GM06990 (cell line): ENCODE results near the gene SNRNP70.

ENCODE experiments used
- DNase-seq: peaks from one replicate; pipeline ENCODE4 v3.0.0-alpha.2; 2011; ENCODE audit not compliant: insufficient read length; ENCODE audit errors: extremely low read depth
- H3K27me3 ChIP-seq: replicated peaks from 2 replicates; pipeline ENCODE4 v1.6.0; 2011; ENCODE audit warnings: low read length; ENCODE audit not compliant: control insufficient read depth, insufficient read depth
- H3K36me3 ChIP-seq: 2 replicates; pipeline ENCODE4 v1.5.1; 2011; ENCODE audit warnings: low read length; ENCODE audit not compliant: control insufficient read depth, insufficient read depth
- H3K4me3 ChIP-seq: replicated peaks from 2 replicates; pipeline ENCODE4 v1.5.1; 2011; ENCODE audit warnings: low read depth, mild to moderate bottlenecking, control low read depth, low read length
- CTCF ChIP-seq: IDR thresholded peaks from 2 replicates; pipeline ENCODE4 v1.5.1; 2011; ENCODE audit warnings: low read length, control low read depth, mild to moderate bottlenecking, inconsistent platforms; ENCODE audit not compliant: insufficient read depth, poor library complexity, severe bottlenecking

The SNRNP70 gene

DNA sequence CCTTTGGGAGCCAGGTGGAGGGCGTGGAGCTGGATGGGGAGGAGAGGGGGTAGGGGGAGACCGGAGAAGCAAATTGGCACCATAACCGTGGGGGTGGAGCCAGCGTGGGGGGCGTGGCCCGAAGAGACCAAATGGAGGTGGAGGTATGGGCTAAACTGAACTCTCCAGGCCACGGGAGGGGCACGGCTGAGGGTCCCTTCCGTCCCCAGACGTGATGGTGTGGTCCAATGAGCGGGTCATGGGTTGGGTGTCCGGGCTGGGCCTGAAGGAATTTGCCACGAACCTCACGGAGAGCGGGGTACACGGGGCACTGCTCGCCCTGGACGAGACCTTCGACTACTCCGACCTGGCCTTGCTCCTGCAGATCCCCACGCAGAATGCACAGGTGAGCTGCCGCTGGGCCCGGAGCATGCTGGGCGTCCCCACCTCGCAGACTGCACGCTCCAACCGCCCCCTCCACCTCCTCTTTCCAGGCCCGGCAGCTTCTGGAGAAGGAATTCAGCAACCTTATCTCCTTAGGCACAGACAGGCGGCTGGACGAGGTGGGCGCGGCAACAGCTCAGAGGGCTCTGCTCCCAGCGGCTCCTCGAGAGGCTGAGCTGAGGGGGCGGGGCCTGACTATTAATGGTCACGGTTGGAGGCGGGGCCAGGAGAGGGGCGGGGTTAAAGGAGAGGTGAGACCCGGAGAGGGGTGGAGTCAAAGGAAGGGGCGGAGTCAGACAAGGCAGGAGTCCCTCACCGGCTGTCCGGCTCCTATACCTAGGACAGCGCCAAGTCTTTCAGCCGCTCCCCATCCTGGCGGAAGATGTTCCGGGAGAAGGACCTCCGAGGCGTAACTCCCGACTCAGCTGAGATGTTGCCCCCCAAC lies 63.8 kb downstream of the SNRNP70 start:
- DNase-seq = peak; percentile 74
- TF ChIP-seq CTCF = no peak
- no peak overlapping the region for H3K4me3 ChIP-seq

DNA sequence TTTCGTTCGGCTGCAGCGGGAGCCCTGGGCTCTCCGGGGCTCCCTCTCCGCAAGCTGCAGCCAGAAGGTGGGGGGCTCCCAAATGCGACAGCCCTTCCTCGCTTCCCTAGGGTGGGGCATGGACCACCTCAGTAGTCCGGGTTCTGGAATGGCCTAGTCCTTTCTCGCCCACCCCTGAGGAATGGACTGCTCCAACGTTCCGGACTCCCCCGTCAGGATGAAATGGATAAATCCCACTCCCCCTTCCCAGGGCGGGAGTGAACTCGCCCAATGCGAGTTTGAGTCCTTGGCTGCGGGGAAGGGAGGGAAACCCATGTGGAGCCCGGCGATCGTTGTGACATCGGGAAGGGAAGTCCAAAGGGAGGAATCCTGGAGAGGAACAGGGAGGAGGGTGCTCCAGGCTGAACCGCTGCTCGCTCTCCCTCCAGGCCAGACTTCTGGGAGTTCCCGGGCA lies 64.4 kb downstream of the SNRNP70 start:
- H3K36me3 ChIP-seq = no peaks in the 10 kb centered on the region
- peak overlapping the region; percentile 43 for H3K4me3 ChIP-seq
- no peaks in the 10 kb centered on the region; the same call in none of the 2 replicates for H3K27me3 ChIP-seq
- no peak for TF ChIP-seq CTCF
- no peak for DNase-seq

More for the DNA sequence above, 63.8 kb downstream of the SNRNP70 start:
- no peaks in the 10 kb centered on the region; the same call in none of the 2 replicates for H3K27me3 ChIP-seq
- H3K36me3 ChIP-seq = no peaks in the 10 kb centered on the region

GRCh38 chr19:49150106-49150943 lies 65.1 kb downstream of the SNRNP70 start:
- peak; percentile 68 for DNase-seq
- no peaks in the 10 kb centered on the region for H3K36me3 ChIP-seq
- peak overlapping the region; percentile 43 for H3K4me3 ChIP-seq
- H3K27me3 ChIP-seq = no peaks in the 10 kb centered on the region; the same call in none of the 2 replicates
- TF ChIP-seq CTCF = no peak

- H3K27me3 ChIP-seq = no peaks in the 10 kb centered on the region; the same call in none of the 2 replicates
- no peak overlapping the region for H3K4me3 ChIP-seq
- DNase-seq = no peak
- H3K36me3 ChIP-seq = no peaks in the 10 kb centered on the region
- no peak for TF ChIP-seq CTCF
Measured at GRCh38 chr19:49150944-49151243, 65.6 kb downstream of the SNRNP70 start.

- no peaks in the 10 kb centered on the region; the same call in none of the 2 replicates for H3K27me3 ChIP-seq
- no peaks in the 10 kb centered on the region for H3K36me3 ChIP-seq
- H3K4me3 ChIP-seq = no peak overlapping the region
- no peak for TF ChIP-seq CTCF
- no peak for DNase-seq
Measured at GRCh38 chr19:49151267-49152118, 66.2 kb downstream of the SNRNP70 start.
